HepG2 (cell line): ENCODE data around the gene BTBD17. TPM values are rescaled to one million over a fixed set of nuclear protein-coding genes. Genes with fewer than 3 reads are reported as not detected.
A peak's percentile ranks its signal among the peaks of the same experiment; 100 is the strongest.

Source experiments
- ELF3 ChIP-seq: IDR thresholded peaks from 2 replicates; pipeline ENCODE4 v1.6.1; 2016; ENCODE audit warnings: missing genetic modification reagents, missing compliant biosample characterization
- GABPB1 ChIP-seq: IDR thresholded peaks from 2 replicates; pipeline ENCODE4 v1.6.1; 2016; ENCODE audit warnings: mild to moderate bottlenecking, missing genetic modification reagents, moderate library complexity, missing compliant biosample characterization
- KLF13 ChIP-seq: sonication (generic); formaldehyde crosslinking; IDR thresholded peaks from 2 replicates; pipeline ENCODE4 v1.4.0; 2020; ENCODE audit warnings: mild to moderate bottlenecking, missing genetic modification reagents
- NR2F6 ChIP-seq, 2 experiments: IDR thresholded peaks; 2 replicates each; pipeline ENCODE4 v1.6.1; 2016; ENCODE audit warnings: antibody characterized with exemption in 1 of 2, mild to moderate bottlenecking in 1 of 2
- NR3C1 ChIP-seq: sonication (generic); formaldehyde crosslinking; IDR thresholded peaks from 2 replicates; pipeline ENCODE4 v1.4.0; 2020; ENCODE audit warnings: missing genetic modification reagents
- RBM39 ChIP-seq: fragments of 200-400 bp; formaldehyde crosslinking; IDR thresholded peaks from one replicate; pipeline ENCODE4 v1.6.1; 2018; ENCODE audit warnings: antibody characterized with exemption, mild to moderate bottlenecking, low read depth, low read length; ENCODE audit not compliant: poor library complexity, severe bottlenecking
- SP4 ChIP-seq: sonication (generic); formaldehyde crosslinking; IDR thresholded peaks from 2 replicates; pipeline ENCODE4 v1.8.1; 2023; ENCODE audit warnings: mild to moderate bottlenecking, missing genetic modification reagents
- ZNF441 ChIP-seq: sonication (generic); formaldehyde crosslinking; IDR thresholded peaks from 2 replicates; pipeline ENCODE4 v1.7.0; 2021; ENCODE audit warnings: missing genetic modification reagents, borderline replicate concordance
- ZNF605 ChIP-seq: sonication (generic); formaldehyde crosslinking; IDR thresholded peaks from 2 replicates; pipeline ENCODE4 v1.8.0; 2022; ENCODE audit warnings: mild to moderate bottlenecking, missing genetic modification reagents
- ZNF713 ChIP-seq: sonication (generic); formaldehyde crosslinking; IDR thresholded peaks from 2 replicates; pipeline ENCODE4 v1.4.0; 2020; ENCODE audit warnings: mild to moderate bottlenecking, missing genetic modification reagents
- ZNF781 ChIP-seq: sonication (generic); formaldehyde crosslinking; IDR thresholded peaks from 2 replicates; pipeline ENCODE4 v1.5.1; 2020; ENCODE audit warnings: borderline replicate concordance, mild to moderate bottlenecking, missing genetic modification reagents; ENCODE audit errors: not compliant biosample characterization
- ZNF83 ChIP-seq: sonication (generic); formaldehyde crosslinking; IDR thresholded peaks from 2 replicates; pipeline ENCODE4 v1.4.0; 2020; ENCODE audit warnings: missing genetic modification reagents, mild to moderate bottlenecking, borderline replicate concordance
- polyA plus RNA-seq, 8 experiments: library from polyadenylated mRNA; depleted of rRNA in 3 of 8; stranded (reverse) in 7 of 8; unstranded in 1 of 8; fragments of >200 nt; fragmentation: Illumina TruSeq in 4 of 8; extraction: Trizol in 4 of 8; gene quantifications; 2 replicates each; pipeline versions ENCODE4 v1.2.1 to v1.2.3, GENCODE V29; 2011 to 2016; ENCODE audit warnings: low read depth in 4 of 8, missing spikeins in 1 of 8, mixed read lengths in 1 of 8; ENCODE audit not compliant: insufficient read depth in 1 of 8
- total RNA-seq, 5 experiments: library from RNA; depleted of rRNA; stranded (reverse); fragments of >200 nt; fragmentation: Illumina TruSeq; extraction: Trizol; gene quantifications; 2 replicates each; pipeline ENCODE4 v1.2.3, GENCODE V29; 2016; ENCODE audit warnings: low read depth in 1 of 5
- TF ChIP-seq, protein P1 (sequence below): sonication (generic); formaldehyde crosslinking; IDR thresholded peaks from 2 replicates; pipeline ENCODE4 v1.5.0; 2020; ENCODE audit warnings: missing genetic modification reagents, mild to moderate bottlenecking, borderline replicate concordance
- TF ChIP-seq, protein P2 (sequence below): sonication (generic); formaldehyde crosslinking; IDR thresholded peaks from 2 replicates; pipeline ENCODE4 v1.9.0; 2021; ENCODE audit warnings: missing genetic modification reagents, mild to moderate bottlenecking, borderline replicate concordance
- TF ChIP-seq, protein P3 (sequence below): sonication (generic); formaldehyde crosslinking; IDR thresholded peaks from 2 replicates; pipeline ENCODE4 v1.5.0; 2020; ENCODE audit warnings: missing genetic modification reagents
- TF ChIP-seq, protein P4 (sequence below): sonication (generic); formaldehyde crosslinking; IDR thresholded peaks from 2 replicates; pipeline ENCODE4 v1.5.1; 2020; ENCODE audit warnings: missing genetic modification reagents, mild to moderate bottlenecking, borderline replicate concordance
- TF ChIP-seq, protein P5 (sequence below): sonication (generic); formaldehyde crosslinking; IDR thresholded peaks from 2 replicates; pipeline ENCODE4 v1.4.0; 2020; ENCODE audit warnings: missing genetic modification reagents, mild to moderate bottlenecking, borderline replicate concordance

The BTBD17 gene
- total and polyA plus RNA-seq, 2 of the 13 experiments (the other 11 are each of a cell fraction or from before 2014, with no cell fraction given): not detected

DNA sequence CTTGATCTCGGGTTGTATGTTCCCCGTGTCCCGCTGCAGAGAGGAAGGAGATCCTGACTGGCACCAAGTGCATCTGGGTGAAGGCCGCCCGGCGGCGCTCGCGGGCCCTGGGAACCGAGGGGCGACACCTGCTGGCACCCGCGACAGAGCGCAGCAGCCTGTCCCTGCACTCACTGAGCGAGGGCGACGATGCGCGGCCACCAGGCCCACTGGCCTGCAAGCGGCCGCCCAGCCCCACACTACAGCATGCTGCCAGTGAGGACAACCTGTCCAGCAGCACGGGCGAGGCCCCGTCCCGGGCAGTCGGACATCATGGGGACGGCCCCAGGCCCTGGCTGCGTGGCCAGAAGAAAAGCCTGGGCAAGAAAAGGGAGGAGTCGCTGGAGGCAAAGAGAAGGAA lies 7.5 kb downstream of the BTBD17 start (continued):
- TF ChIP-seq, protein P1, sequence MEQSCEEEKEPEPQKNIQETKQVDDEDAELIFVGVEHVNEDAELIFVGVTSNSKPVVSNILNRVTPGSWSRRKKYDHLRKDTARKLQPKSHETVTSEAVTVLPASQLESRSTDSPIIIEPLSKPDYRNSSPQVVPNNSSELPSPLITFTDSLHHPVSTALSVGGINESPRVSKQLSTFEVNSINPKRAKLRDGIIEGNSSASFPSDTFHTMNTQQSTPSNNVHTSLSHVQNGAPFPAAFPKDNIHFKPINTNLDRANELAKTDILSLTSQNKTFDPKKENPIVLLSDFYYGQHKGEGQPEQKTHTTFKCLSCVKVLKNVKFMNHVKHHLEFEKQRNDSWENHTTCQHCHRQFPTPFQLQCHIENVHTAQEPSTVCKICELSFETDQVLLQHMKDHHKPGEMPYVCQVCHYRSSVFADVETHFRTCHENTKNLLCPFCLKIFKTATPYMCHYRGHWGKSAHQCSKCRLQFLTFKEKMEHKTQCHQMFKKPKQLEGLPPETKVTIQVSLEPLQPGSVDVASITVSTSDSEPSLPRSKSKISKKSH (CRISPR knock-in tag): no peak
- TF ChIP-seq, protein P2, sequence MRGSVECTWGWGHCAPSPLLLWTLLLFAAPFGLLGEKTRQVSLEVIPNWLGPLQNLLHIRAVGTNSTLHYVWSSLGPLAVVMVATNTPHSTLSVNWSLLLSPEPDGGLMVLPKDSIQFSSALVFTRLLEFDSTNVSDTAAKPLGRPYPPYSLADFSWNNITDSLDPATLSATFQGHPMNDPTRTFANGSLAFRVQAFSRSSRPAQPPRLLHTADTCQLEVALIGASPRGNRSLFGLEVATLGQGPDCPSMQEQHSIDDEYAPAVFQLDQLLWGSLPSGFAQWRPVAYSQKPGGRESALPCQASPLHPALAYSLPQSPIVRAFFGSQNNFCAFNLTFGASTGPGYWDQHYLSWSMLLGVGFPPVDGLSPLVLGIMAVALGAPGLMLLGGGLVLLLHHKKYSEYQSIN: no peak
- TF ChIP-seq ELF3 (CRISPR knock-in tag) (peak; percentile 40; the same call in 1 of the 2 replicates), NR3C1 (no peak), RBM39 (peak; percentile 59), GABPB1 (CRISPR knock-in tag) (peak; percentile 70; the same call in 1 of the 2 replicates), ZNF781 (CRISPR knock-in tag) (no peak), KLF13 (CRISPR knock-in tag) (no peak), ZNF441 (CRISPR knock-in tag) (no peak), SP4 (CRISPR knock-in tag) (peak; percentile 73; the same call in 1 of the 2 replicates), ZNF83 (CRISPR knock-in tag) (no peak), ZNF605 (CRISPR knock-in tag) (no peak), ZNF713 (no peak), NR2F6 (IDR thresholded peaks at IDR 0.05) (no peak), NR2F6 (CRISPR knock-in tag; IDR thresholded peaks at IDR 0.05) (peak; percentile 51; the same call in 1 of the 2 replicates)
- TF ChIP-seq, protein P3, sequence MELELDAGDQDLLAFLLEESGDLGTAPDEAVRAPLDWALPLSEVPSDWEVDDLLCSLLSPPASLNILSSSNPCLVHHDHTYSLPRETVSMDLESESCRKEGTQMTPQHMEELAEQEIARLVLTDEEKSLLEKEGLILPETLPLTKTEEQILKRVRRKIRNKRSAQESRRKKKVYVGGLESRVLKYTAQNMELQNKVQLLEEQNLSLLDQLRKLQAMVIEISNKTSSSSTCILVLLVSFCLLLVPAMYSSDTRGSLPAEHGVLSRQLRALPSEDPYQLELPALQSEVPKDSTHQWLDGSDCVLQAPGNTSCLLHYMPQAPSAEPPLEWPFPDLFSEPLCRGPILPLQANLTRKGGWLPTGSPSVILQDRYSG: no peak
- TF ChIP-seq, protein P4, sequence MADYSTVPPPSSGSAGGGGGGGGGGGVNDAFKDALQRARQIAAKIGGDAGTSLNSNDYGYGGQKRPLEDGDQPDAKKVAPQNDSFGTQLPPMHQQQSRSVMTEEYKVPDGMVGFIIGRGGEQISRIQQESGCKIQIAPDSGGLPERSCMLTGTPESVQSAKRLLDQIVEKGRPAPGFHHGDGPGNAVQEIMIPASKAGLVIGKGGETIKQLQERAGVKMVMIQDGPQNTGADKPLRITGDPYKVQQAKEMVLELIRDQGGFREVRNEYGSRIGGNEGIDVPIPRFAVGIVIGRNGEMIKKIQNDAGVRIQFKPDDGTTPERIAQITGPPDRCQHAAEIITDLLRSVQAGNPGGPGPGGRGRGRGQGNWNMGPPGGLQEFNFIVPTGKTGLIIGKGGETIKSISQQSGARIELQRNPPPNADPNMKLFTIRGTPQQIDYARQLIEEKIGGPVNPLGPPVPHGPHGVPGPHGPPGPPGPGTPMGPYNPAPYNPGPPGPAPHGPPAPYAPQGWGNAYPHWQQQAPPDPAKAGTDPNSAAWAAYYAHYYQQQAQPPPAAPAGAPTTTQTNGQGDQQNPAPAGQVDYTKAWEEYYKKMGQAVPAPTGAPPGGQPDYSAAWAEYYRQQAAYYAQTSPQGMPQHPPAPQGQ: no peak
- TF ChIP-seq, protein P5, sequence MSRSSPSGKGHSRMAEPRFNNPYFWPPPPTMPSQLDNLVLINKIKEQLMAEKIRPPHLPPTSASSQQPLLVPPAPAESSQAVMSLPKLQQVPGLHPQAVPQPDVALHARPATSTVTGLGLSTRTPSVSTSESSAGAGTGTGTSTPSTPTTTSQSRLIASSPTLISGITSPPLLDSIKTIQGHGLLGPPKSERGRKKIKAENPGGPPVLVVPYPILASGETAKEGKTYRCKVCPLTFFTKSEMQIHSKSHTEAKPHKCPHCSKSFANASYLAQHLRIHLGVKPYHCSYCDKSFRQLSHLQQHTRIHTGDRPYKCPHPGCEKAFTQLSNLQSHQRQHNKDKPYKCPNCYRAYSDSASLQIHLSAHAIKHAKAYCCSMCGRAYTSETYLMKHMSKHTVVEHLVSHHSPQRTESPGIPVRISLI (CRISPR knock-in tag): no peak
